Measurements from ENCODE around the gene SAMD4A.

The SAMD4A gene

GRCh38 chr14:54660604-54661111 lies 93.7 kb downstream of the SAMD4A start:
- no peak for DNase-seq (ENCODE audit: low read depth, low spot score)
- H3K4me3 ChIP-seq (ENCODE audit: low read depth, low read length): no peak overlapping the region
- no peak for TF ChIP-seq CTCF (IDR thresholded peaks at IDR 0.05; ENCODE audit: insufficient read depth, low read length, missing control alignments)
- POLR2A ChIA-PET: no interaction called here
- CTCF ChIA-PET: interaction anchor here (0.6 to 1.4 kb wide), 5 partner anchors 9 to 153 kb away, joined by 3 to 7 read pairs (median 3); no protein-coding TSS in a partner anchor

GRCh38 chr14:54662491-54663133 lies 95.7 kb downstream of the SAMD4A start:
- no peak for TF ChIP-seq CTCF (IDR thresholded peaks at IDR 0.05; ENCODE audit: insufficient read depth, low read length, missing control alignments)
- H3K4me3 ChIP-seq (ENCODE audit: low read depth, low read length): no peak overlapping the region
- CTCF ChIA-PET: interaction anchor here (1.1 to 1.9 kb wide), 5 partner anchors 8 to 142 kb away, joined by 3 to 11 read pairs (median 6); no protein-coding TSS in a partner anchor
- DNase-seq (ENCODE audit: low read depth, low spot score): no peak
- POLR2A ChIA-PET: interaction anchor here (0.7 to 1.1 kb wide), 3 partner anchors 10 to 15 kb away, joined by 3 to 4 read pairs (median 3); no protein-coding TSS in a partner anchor

GRCh38 chr14:54664961-54665360 lies 98.0 kb downstream of the SAMD4A start:
- H3K4me3 ChIP-seq (ENCODE audit: low read depth, low read length): no peak overlapping the region
- no peak for DNase-seq (ENCODE audit: low read depth, low spot score)
- CTCF ChIA-PET: interaction anchor here (0.6 to 1.6 kb wide), 2 partner anchors 27 to 28 kb away, joined by 3 to 4 read pairs; no protein-coding TSS in a partner anchor
- POLR2A ChIA-PET: no interaction called here
- TF ChIP-seq CTCF (IDR thresholded peaks at IDR 0.05; ENCODE audit: insufficient read depth, low read length, missing control alignments): no peak

- no peak for DNase-seq (ENCODE audit: low read depth, low spot score)
- no peak overlapping the region for H3K4me3 ChIP-seq (ENCODE audit: low read depth, low read length)
- CTCF ChIA-PET: interaction anchor here (1.4 to 1.9 kb wide), 4 partner anchors 10 to 110 kb away, joined by 3 to 5 read pairs (median 4); no protein-coding TSS in a partner anchor
- TF ChIP-seq CTCF (IDR thresholded peaks at IDR 0.05; ENCODE audit: insufficient read depth, low read length, missing control alignments): no peak
- POLR2A ChIA-PET: no interaction called here
Observed at GRCh38 chr14:54665946-54666345, 99.0 kb downstream of the SAMD4A start.

- no peak overlapping the region for H3K4me3 ChIP-seq (ENCODE audit: low read depth, low read length)
- ChIA-PET POLR2A (no interaction called here), CTCF (interaction anchor here (0.8 to 1.9 kb wide), 6 partner anchors 8 to 108 kb away, joined by 3 to 8 read pairs (median 4); no protein-coding TSS in a partner anchor)
- DNase-seq (ENCODE audit: low read depth, low spot score): no peak
- no peak for TF ChIP-seq CTCF (IDR thresholded peaks at IDR 0.05; ENCODE audit: insufficient read depth, low read length, missing control alignments)
Observed at GRCh38 chr14:54667026-54667744, 100.3 kb downstream of the SAMD4A start.

GRCh38 chr14:54667764-54668163 lies 100.8 kb downstream of the SAMD4A start:
- ChIA-PET CTCF (interaction anchor here (1.5 to 1.7 kb wide), 3 partner anchors 9 to 23 kb away, joined by 3 to 8 read pairs (median 5); no protein-coding TSS in a partner anchor), POLR2A (no interaction called here)
- no peak for DNase-seq (ENCODE audit: low read depth, low spot score)
- TF ChIP-seq CTCF (IDR thresholded peaks at IDR 0.05; ENCODE audit: insufficient read depth, low read length, missing control alignments): no peak
- no peak overlapping the region for H3K4me3 ChIP-seq (ENCODE audit: low read depth, low read length)

Measured in AG04449 (cell line).